K562 (cell line): ENCODE results near the gene NISCH. TPM values are rescaled to one million over a fixed set of nuclear protein-coding genes. Genes with fewer than 3 reads are reported as not detected.

ENCODE experiments used
- GABPA ChIP-seq: fragments of 200-800 bp; sonication (Bioruptor generic); conservative IDR thresholded peaks from 2 replicates; pipeline ENCODE4 v1.6.1; 2016; ENCODE audit warnings: low read depth, missing genetic modification characterization, missing compliant biosample characterization
- L3MBTL2 ChIP-seq: fragments of 450-650 bp; IDR thresholded peaks from 2 replicates; pipeline ENCODE4 v1.6.1; 2016; ENCODE audit warnings: mild to moderate bottlenecking, moderate library complexity
- MAFF ChIP-seq: IDR thresholded peaks from 2 replicates; pipeline ENCODE4 v1.6.1; 2012; ENCODE audit warnings: low read length, improper control_type of control experiment
- MBD1 ChIP-seq: fragments of 250-450 bp; sonication (Bioruptor Pico); IDR thresholded peaks from 2 replicates; pipeline ENCODE4 v1.8.0; 2022; ENCODE audit warnings: inconsistent platforms
- NCOA4 ChIP-seq: fragments of 450-650 bp; IDR thresholded peaks from 2 replicates; pipeline ENCODE4 v1.6.1; 2018; ENCODE audit warnings: mild to moderate bottlenecking; ENCODE audit not compliant: partially characterized antibody
- NCOA6 ChIP-seq: fragments of 450-650 bp; IDR thresholded peaks from 2 replicates; pipeline ENCODE4 v1.6.1; 2017; ENCODE audit warnings: mild to moderate bottlenecking
- NR2C2 ChIP-seq, 2 experiments: fragments of 200-800 bp in 1 of 2; sonication (Bioruptor generic) in 1 of 2; sonication (generic) in 1 of 2; formaldehyde crosslinking in 1 of 2; IDR thresholded peaks; 2 replicates each; pipeline versions ENCODE4 v1.6.1 to v1.8.0; 2016 to 2022; ENCODE audit warnings: mild to moderate bottlenecking in 1 of 2, missing compliant biosample characterization in 1 of 2, missing genetic modification characterization in 1 of 2, missing genetic modification reagents in 1 of 2
- SIN3A ChIP-seq, 2 experiments: fragments of 150-350 bp in 1 of 2; IDR thresholded peaks; 2 replicates each; pipeline ENCODE4 v1.6.1; 2011 to 2016; ENCODE audit warnings: borderline replicate concordance in 2 of 2, low read depth in 2 of 2, low read length in 2 of 2, mild to moderate bottlenecking in 2 of 2, moderate library complexity in 2 of 2; ENCODE audit not compliant: control insufficient read depth in 1 of 2
- SMARCA5 ChIP-seq: fragments of 450-650 bp; IDR thresholded peaks from 2 replicates; pipeline ENCODE4 v1.6.1; 2016
- SOX6 ChIP-seq: fragments of 450-650 bp; IDR thresholded peaks from 2 replicates; pipeline ENCODE4 v1.6.1; 2014; ENCODE audit warnings: mild to moderate bottlenecking
- TOE1 ChIP-seq, 2 experiments: fragments of 450-650 bp in 1 of 2; sonication (generic) in 1 of 2; formaldehyde crosslinking in 1 of 2; IDR thresholded peaks; 2 replicates each; pipeline versions ENCODE4 v1.7.1 to v1.8.0; 2016 to 2022; ENCODE audit warnings: borderline replicate concordance in 2 of 2, mild to moderate bottlenecking in 2 of 2, antibody characterized with exemption in 1 of 2, inconsistent platforms in 1 of 2, low read depth in 1 of 2, missing genetic modification reagents in 1 of 2, moderate library complexity in 1 of 2
- ZNF644 ChIP-seq: fragments of 200-800 bp; sonication (Bioruptor generic); IDR thresholded peaks from 2 replicates; pipeline ENCODE4 v1.6.1; 2016; ENCODE audit warnings: low read depth, missing genetic modification characterization, missing compliant biosample characterization
- polyA plus RNA-seq, 8 experiments: library from polyadenylated mRNA; depleted of rRNA in 4 of 8; stranded (reverse) in 5 of 8; unstranded in 3 of 8; fragments of >200 nt; fragmentation: Nextera tagmentation in 2 of 8; fragmentation: Illumina TruSeq in 1 of 8; extraction: Ambion mirVana in 2 of 8; extraction: Trizol in 1 of 8; gene quantifications; 2 replicates each; pipeline versions ENCODE4 v1.2.1 to v1.2.3, GENCODE V29; 2011 to 2014; ENCODE audit warnings: inconsistent platforms in 1 of 8, missing spikeins in 1 of 8
- total RNA-seq, 7 experiments: library from RNA; depleted of rRNA in 6 of 7; stranded (reverse); fragments of >200 nt in 6 of 7; fragmentation: Illumina TruSeq in 2 of 7; extraction: Trizol in 2 of 7; gene quantifications; 2 replicates each; pipeline versions ENCODE4 v1.2.1 to v1.2.3, GENCODE V29; 2011 to 2021; ENCODE audit warnings: low replicate concordance in 1 of 7
- TF ChIP-seq, protein P1 (sequence below), 2 experiments: fragments of 450-650 bp; formaldehyde crosslinking in 1 of 2; IDR thresholded peaks; 2 replicates each; pipeline versions ENCODE4 v1.4.0 to v1.6.1; 2014 to 2020; ENCODE audit warnings: mild to moderate bottlenecking in 2 of 2, borderline replicate concordance in 1 of 2, low read depth in 1 of 2
- TF ChIP-seq, protein P2 (sequence below): fragments of 450-650 bp; formaldehyde crosslinking; conservative IDR thresholded peaks from 2 replicates; pipeline ENCODE4 v1.4.0; 2022; ENCODE audit warnings: mild to moderate bottlenecking, missing genetic modification characterization

Gene NISCH
- total and polyA plus RNA-seq, 9 of the 15 experiments (the other 6 are each of a cell fraction or from before 2014, with no cell fraction given) = 0.44 to 43.5 (median 23.4) TPM

DNA sequence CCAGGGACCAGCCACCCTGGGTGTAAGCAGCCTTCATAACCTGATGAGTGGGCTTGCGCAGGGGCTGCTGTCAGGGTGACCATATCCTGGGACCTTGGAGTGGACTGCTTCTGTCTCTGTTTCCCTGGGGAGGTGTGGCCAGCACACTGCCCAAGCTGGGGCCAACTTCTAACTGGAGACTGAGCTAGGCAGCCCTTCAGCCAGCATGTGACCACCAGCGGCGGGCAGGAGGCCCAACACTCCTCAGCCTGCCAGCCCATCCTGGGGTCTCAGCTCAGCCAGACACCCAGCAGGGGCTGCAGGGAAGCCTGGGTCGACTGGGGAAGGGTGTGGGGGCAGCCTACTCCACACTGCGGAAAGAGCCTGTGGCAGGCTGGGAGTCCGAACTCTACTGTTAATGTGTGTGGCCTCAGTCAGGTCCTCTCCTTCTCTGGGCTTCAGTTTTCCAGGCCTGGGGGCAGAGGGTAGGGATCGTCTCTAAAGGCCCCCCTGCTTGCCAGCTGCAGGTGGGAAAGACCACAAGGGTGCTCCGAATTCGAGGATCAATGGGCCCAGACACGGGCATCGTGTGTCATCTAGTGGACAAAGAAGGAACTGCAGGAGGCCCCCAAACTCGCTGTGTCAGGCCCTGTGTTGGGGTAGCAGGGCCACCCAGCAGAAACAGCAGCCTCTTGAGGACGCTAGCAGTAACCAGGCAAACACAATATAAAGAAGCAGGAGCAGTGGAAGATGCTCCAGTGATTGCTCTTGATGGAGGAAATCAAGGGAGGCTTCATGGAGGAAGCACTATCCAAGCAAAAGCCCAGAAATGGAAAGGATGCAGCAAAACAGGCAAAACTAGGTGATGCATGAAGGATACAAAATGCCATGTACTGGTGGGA lies 8.5 kb upstream of the NISCH start (continued):
- TF ChIP-seq, protein P1, sequence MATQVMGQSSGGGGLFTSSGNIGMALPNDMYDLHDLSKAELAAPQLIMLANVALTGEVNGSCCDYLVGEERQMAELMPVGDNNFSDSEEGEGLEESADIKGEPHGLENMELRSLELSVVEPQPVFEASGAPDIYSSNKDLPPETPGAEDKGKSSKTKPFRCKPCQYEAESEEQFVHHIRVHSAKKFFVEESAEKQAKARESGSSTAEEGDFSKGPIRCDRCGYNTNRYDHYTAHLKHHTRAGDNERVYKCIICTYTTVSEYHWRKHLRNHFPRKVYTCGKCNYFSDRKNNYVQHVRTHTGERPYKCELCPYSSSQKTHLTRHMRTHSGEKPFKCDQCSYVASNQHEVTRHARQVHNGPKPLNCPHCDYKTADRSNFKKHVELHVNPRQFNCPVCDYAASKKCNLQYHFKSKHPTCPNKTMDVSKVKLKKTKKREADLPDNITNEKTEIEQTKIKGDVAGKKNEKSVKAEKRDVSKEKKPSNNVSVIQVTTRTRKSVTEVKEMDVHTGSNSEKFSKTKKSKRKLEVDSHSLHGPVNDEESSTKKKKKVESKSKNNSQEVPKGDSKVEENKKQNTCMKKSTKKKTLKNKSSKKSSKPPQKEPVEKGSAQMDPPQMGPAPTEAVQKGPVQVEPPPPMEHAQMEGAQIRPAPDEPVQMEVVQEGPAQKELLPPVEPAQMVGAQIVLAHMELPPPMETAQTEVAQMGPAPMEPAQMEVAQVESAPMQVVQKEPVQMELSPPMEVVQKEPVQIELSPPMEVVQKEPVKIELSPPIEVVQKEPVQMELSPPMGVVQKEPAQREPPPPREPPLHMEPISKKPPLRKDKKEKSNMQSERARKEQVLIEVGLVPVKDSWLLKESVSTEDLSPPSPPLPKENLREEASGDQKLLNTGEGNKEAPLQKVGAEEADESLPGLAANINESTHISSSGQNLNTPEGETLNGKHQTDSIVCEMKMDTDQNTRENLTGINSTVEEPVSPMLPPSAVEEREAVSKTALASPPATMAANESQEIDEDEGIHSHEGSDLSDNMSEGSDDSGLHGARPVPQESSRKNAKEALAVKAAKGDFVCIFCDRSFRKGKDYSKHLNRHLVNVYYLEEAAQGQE (IDR thresholded peaks at IDR 0.05; ENCODE audit: borderline replicate concordance) = peak; percentile 78
- TF ChIP-seq, protein P1 (CRISPR knock-in tag; IDR thresholded peaks at IDR 0.05; ENCODE audit: low read depth) = no peak
- peak; percentile 25; the same call in 1 of the 2 replicates for TF ChIP-seq MAFF
- no peak for TF ChIP-seq MBD1 (CRISPR knock-in tag)
- no peak for TF ChIP-seq TOE1 (IDR thresholded peaks at IDR 0.05; ENCODE audit: borderline replicate concordance)
- no peak for TF ChIP-seq TOE1 (CRISPR knock-in tag; IDR thresholded peaks at IDR 0.05; ENCODE audit: borderline replicate concordance, low read depth)
- 0 out of 2 replicates have a peak, but pooled peaks have one; percentile 56 for TF ChIP-seq SMARCA5
- no peak for TF ChIP-seq NCOA4
- TF ChIP-seq SIN3A (IDR thresholded peaks at IDR 0.05; ENCODE audit: borderline replicate concordance in 2 of 2, control insufficient read depth in 1 of 2, low read depth in 2 of 2, low read length in 2 of 2) = no peak
- no peak for TF ChIP-seq NCOA6
- TF ChIP-seq GABPA (tag) = no peak
- peak; percentile 35; the same call in 1 of the 2 replicates for TF ChIP-seq NR2C2 (CRISPR knock-in tag; IDR thresholded peaks at IDR 0.05)
- no peak for TF ChIP-seq NR2C2 (tag; IDR thresholded peaks at IDR 0.05)
- TF ChIP-seq, protein P2, sequence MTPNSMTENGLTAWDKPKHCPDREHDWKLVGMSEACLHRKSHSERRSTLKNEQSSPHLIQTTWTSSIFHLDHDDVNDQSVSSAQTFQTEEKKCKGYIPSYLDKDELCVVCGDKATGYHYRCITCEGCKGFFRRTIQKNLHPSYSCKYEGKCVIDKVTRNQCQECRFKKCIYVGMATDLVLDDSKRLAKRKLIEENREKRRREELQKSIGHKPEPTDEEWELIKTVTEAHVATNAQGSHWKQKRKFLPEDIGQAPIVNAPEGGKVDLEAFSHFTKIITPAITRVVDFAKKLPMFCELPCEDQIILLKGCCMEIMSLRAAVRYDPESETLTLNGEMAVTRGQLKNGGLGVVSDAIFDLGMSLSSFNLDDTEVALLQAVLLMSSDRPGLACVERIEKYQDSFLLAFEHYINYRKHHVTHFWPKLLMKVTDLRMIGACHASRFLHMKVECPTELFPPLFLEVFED (CRISPR knock-in tag) = no peak
- no peak for TF ChIP-seq ZNF644 (tag)
- TF ChIP-seq SOX6 = no peak
- TF ChIP-seq L3MBTL2 = peak; percentile 32; the same call in 1 of the 2 replicates
